NCI-H526 (cell line): ENCODE results near the gene OR6C65.

Experiments used
- DNase-seq, 2 experiments: peaks; one replicate each; lab custom pipeline; 2025; lab: John Stamatoyannopoulos, UW

Gene OR6C65

DNA sequence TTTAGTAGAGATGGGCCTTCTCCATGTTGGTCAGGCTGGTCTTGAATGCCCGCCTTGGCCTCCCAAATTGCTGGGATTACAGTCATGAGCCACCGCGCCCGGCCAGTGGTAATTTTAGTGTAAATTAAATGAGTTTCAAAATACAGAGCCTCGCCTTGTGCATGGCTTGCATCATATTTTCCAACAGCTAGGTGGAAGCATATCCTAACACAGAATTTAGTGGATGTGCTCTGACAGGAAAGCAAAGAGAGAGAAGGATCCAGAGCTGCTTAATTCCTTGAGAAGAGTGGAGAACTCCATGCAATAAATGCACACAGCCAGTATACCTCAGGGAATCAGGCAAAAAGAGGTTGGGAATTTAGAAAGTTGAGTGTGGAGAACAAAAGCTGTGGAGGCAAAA lies 46.0 kb downstream of the OR6C65 start:
- no peak for DNase-seq

DNA sequence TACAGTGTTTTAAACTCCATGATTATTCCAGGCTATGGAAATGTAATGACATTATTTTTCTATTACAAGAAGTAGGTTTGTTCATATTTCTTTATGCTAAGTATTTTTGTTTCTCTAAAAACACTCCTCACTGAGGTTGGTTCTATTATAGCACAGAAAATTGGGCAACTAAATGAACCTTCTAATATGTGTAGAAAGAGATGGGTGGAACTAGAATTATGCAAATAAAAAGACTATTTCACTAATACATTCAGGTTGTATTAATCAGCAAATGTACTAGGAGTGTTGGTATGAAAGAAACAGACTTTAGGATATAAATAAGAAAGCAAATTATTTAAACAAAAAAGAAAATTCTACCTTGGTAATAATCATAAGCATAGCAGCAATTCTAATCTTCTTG lies 48.5 kb downstream of the OR6C65 start:
- DNase-seq, result no peak
